RKO (cell line): ENCODE measurements around the gene TMEM213.

Experiments
- DNase-seq: peaks from one replicate; pipeline ENCODE4 v3.0.0-alpha.2; 2016; ENCODE audit warnings: low spot score

The TMEM213 gene

DNA sequence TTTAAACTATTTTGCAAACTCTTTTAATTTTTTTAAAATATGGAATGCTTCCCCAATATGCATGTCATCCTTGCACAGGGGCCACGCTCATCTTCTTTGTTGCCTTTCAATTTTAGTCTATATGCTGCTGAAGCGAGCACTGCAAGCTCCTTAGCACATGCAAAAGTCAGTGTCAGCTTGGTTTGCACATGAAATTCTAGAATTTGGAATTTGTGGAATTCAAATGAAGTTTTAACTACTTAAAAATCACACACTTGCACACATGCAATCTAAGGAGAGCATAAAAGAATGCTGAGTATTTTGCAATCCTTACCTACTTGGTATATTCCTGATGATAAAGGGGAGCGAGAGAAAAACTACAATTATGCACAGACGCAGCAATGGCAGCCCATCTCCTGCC lies 78.5 kb downstream of the TMEM213 start:
- DNase-seq = no peak

DNA sequence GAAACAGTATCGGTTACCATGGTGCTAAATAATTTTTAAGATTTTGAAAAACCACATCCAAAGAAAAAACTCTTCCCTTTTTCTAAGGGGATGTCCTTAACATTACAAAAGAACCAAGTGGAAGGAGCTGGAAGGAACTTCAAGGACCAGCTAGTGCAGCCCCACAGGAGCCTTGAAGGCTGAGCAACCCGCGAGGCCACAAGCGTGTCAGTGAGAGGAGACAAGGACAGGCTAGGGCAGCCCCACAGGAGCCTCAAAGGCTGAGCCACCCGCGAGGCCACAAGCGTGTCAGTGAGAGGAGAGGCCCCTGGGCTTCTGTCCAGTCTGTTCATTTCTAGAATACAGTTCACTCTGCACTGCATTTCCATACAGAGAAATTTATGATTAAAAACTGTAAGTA lies 80.3 kb downstream of the TMEM213 start:
- DNase-seq = no peak

DNA sequence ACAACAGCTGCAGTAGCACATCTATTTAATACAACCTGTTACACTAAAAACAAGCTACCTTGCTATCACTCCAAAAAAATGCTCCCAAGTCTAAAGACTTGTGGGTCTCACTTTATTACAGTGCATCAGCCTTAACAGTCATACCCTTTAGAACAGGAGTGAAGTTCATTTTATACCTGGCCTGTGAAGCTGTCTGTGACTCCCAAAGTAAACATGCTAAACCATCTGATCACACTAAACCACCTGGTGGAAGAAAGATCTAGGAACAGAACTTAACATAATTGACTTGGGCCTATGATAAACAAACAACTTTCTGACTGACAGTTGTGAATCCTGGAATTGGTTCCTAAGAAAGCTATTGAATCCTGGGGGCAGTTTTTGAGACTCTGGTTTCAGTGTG lies 81.1 kb downstream of the TMEM213 start:
- no peak for DNase-seq

DNA sequence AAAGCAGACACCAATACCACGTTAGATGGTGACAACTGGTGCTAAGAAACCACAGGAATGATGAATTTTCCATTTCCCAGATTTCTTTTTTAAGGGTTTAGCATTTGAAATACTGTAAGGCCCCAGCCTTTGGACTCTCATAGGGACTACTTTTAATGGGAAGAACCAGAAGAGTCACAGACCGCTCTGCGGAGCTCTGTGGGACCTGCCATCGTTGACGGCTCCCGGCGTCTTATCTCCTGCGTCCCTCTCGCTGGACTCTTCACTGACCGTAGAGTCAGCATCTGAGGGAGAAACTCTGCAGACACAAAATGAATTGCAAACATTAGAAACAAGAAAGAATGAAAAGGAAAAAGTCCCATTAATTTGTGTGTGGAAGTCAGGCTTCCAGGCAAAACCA lies 81.6 kb downstream of the TMEM213 start:
- DNase-seq = no peak

DNA sequence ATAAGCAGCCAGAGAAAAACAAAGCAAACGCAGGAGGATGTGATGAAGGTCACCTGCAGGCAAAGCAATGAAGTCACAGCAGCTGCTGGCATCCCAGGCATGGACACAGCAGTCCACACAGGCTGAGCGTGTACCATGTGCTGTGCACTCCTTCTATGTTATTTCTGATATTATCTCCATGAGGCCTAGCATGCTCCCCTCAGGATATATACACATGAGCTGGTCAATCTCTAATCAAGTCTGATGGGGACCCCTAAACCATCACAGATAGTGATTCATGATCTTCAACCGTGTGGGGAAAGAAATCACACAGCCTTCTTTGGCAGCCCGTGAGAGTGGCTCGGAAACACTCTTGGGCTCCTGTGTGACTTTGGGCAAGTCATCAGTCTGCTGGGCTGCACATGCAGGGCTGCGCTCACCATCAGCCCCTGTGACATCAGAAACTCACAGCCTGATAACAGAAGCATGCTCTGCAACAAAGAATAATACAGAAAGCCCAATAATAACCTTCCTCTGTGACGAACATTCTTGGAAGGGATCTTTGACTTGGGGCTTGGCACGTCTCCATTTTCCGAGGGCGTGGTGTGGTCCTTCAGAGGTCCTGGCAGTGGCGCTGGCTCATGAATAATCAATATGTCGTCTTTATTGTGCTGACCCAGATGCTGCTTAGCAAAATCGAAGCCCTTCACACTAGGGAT lies 83.2 kb downstream of the TMEM213 start:
- no peak for DNase-seq

DNA sequence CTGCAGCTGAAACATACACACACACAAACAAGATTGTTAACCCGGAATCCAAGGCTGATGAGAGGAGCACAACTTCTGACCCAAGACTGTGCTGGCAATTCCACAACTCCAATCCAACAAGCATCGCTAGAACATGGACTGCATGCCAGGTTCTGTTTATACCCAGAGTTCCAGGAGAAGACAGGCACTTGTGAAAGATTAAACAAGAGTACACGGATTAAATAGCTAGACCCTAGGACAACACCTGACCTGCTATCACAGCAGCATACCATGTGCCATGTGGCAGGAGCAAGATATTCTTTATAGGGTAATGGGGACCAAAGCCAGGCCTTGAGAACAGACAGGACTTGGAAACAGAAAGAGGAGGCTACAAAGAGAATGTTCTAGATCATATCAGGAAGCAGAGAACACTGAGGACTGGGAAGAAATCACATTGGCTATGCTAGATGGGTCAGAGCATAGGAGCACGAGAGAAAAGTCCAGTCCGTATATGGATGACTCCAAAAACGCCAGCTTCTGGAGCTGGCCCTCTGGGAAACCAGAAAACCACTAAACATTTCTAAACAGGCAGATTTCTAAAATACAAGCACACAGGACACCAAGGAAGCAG lies 83.9 kb downstream of the TMEM213 start:
- no peak for DNase-seq

DNA sequence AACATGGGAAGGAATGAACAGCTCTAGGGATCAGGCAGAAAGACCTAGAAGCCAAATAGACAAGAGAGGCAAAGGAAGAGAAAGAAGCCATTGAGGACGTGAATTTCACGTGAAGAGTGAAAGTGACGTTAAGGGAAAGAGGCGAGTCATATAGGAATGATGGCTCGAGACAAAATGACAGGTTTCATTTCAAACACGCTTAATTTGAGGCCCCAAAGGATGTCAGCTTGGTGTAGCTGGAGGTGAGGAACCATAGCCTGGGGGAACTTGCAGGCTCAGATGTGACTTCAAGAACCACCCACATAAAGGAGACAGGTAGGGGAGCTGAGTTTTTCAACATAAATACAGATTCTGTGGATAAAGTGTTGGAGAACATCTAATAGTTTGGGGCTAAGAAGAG lies 84.5 kb downstream of the TMEM213 start:
- DNase-seq = no peak

DNA sequence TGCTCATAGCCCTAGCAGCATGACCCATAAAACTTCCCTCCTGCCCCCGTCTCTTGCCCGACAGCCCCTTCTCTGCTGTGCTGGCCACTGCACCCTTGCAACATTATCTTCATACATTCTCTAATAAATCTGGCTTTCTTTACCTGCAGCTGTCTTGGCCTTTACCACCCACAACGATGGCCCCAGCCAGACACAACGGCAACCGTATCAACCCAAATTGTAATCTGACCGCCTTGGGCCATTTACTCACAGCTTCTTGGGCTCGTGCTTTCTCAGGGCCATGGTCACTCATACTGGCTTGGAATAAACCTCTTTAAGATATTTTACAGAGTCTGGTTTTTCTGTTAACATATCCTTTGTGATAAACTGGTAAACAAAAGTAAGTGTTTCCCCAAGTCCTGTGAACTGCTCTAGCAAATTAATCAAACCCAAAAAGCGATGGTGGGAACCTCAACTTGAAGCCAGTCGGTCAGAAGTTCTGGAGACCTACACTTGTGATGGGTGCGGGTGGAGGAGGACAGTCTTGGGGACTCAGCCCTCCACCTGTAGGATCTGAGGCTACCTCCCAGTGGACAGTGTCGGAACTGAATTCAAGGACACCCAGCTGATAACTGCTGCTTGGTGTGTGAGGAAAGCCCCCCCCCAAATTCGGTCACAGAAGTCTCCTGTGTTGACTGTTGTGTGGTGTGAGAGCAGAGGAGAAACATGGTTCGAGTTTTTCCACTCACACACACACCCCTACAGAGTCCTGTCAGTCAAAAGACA lies 87.8 kb downstream of the TMEM213 start:
- no peak for DNase-seq

DNA sequence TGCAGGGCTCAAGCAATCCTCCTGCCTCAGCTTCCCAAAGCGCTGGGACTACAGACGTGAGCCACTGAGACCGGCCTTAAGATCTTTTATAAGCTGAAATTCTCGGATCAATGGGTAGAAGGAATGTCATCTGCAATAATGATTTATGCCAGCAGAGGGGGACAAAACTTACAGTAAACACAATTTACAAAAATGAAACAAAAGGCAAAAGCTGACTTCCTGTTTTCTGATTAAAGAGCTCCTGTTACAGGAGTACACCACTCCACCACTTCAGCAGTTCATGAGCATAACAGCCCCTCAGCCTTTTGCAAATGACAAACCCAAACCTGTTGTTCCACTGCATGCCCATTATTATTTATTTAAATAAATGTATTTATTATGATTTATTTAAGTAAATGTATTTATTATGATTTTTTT lies 88.7 kb downstream of the TMEM213 start:
- peak; percentile 89 for DNase-seq

DNA sequence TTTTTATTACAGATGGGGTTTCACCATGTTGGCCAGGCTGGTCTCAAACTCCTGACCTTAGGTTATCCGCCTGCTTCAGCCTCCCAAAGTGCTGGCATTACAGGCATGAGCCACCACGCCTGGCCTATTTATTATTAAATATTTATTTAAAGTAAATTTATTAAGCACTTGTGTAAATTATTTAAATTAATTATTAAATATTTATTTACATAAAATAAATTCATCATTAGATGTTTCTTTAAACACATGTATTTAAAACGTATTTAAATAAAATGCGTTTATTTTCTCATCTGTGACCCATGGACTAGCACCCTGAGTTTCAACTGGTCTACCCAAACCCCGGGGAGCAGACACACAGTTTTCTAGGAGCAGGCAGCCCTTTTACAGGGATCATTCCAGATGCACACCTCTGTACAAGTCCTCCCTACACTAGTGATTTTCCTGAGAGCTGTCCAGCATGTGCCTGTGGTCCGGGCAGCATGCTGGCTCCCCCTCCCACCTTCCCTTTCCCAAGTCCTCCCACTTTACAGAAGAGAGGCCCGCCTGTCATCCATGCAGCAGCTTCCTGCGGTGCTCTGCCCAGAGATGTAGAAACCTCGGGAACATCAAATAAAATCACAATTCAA lies 89.4 kb downstream of the TMEM213 start:
- no peak for DNase-seq
